ENCODE data around the gene LPAR6. TPM values are rescaled to one million over a fixed set of nuclear protein-coding genes. Genes with fewer than 3 reads are reported as not detected.

The LPAR6 gene
- total and polyA plus RNA-seq, 2 of the 4 experiments (the other 2 are of a cell fraction): 1.4 to 2.0 TPM

DNA sequence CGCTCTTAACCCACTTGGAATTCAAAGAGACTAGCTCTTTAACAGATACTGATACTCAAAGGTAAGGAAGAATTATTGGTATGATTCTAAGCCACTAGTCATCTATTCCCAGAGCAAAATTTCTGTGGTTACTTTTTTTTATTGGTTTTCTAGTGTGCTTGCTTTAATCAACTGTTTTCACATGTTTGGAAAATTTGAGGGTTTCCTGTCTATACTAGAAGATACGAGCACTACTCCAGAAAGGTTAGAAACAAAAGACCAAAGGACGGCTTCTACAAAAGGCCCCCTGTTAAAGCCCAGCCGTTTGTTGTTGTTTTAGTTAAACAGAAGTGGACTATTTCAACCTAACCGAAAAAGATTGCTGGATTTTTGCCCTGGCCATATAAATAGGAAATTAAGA, 18.5 kb upstream of the LPAR6 start:
- no peak for TF ChIP-seq BHLHE40 (IDR thresholded peaks at IDR 0.05; ENCODE audit: low read depth, low read length)
- TF ChIP-seq CTCF (conservative IDR thresholded peaks at IDR 0.05; ENCODE audit: low read depth, low read length): no peak
- TF ChIP-seq POLR2A (IDR thresholded peaks at IDR 0.05; ENCODE audit: low read depth, low read length): no peak
- no peak for TF ChIP-seq RFX5 (IDR thresholded peaks at IDR 0.05; ENCODE audit: low read depth, low read length)
- TF ChIP-seq ELK1 (IDR thresholded peaks at IDR 0.05; ENCODE audit: borderline replicate concordance, low read depth, low read length): no peak
- no peak for TF ChIP-seq RAD21 (IDR thresholded peaks at IDR 0.05; ENCODE audit: low read length)
- TF ChIP-seq NFE2L2 (IDR thresholded peaks at IDR 0.05; ENCODE audit: low read depth, low read length): no peak
- TF ChIP-seq MAFK (IDR thresholded peaks at IDR 0.05; ENCODE audit: low read depth, low read length): no peak
- no peak for TF ChIP-seq CHD1 (IDR thresholded peaks at IDR 0.05; ENCODE audit: low read depth, low read length)
- TF ChIP-seq SMC3 (IDR thresholded peaks at IDR 0.05; ENCODE audit: low read depth, low read length): no peak
- Histone ChIP-seq H3K36me3 (ENCODE audit: control insufficient read depth, insufficient read depth, low read length) (peaks cover 5% of the 10 kb centered on the region), H3K9ac (ENCODE audit: low read depth, low read length) (no peak overlapping the region), H3K4me1 (ENCODE audit: control insufficient read depth, insufficient read depth, low read length) (peaks cover 5% of the 10 kb centered on the region; the same call in 1 of the 2 replicates), H2BK120ac (ENCODE audit: low read depth, low read length) (no peak overlapping the region), H3K27ac (ENCODE audit: insufficient read depth, low read length) (no peak overlapping the region), H3K4ac (ENCODE audit: low read depth, low read length) (no peak overlapping the region), H4K5ac (ENCODE audit: low read depth, low read length) (no peak overlapping the region), H4K8ac (ENCODE audit: low read depth in 2 of 2, low read length in 2 of 2) (no peak overlapping the region), H2AK9ac (replicated peaks; ENCODE audit: low read depth, low read length, poor library complexity) (no peak overlapping the region), H4K20me1 (ENCODE audit: insufficient read depth, low read length) (no peaks in the 10 kb centered on the region), H2AK5ac (ENCODE audit: low read depth, low read length) (no peak overlapping the region), H3K4me3 (ENCODE audit: insufficient read depth, low read depth, low read length) (no peak overlapping the region), H2BK5ac (ENCODE audit: low read depth, low read length, poor library complexity, severe bottlenecking) (no peak overlapping the region), H3K18ac (ENCODE audit: low read depth, low read length) (no peak overlapping the region), H3K9me3 (ENCODE audit: control insufficient read depth, insufficient read depth, low read length) (peaks cover 3% of the 10 kb centered on the region; the same call in 1 of the 2 replicates), H2BK20ac (ENCODE audit: low read depth, low read length) (no peak overlapping the region), H2BK15ac (ENCODE audit: low read depth, low read length) (no peak overlapping the region), H3K27me3 (ENCODE audit: control insufficient read depth, insufficient read depth, low read length) (no peaks in the 10 kb centered on the region), H3K9me1 (ENCODE audit: insufficient read depth, low read length) (peaks cover 3% of the 10 kb centered on the region; the same call in 1 of the 2 replicates), H2AFZ (replicated peaks; ENCODE audit: low read length, poor library complexity) (no peak overlapping the region), H4K91ac (ENCODE audit: insufficient read depth, low read depth, low read length) (no peak overlapping the region), H3K79me1 (ENCODE audit: low read depth in 1 of 2, low read length in 2 of 2) (peaks cover 8 to 13% of the 10 kb centered on the region in 2 experiments), H3K14ac (replicated peaks; ENCODE audit: low read depth, low read length) (no peak overlapping the region), H3K4me2 (ENCODE audit: low read depth, low read length) (peak overlapping the region; percentile 3; the same call in 1 of the 2 replicates), H3K23ac (ENCODE audit: low read depth, low read length) (no peak overlapping the region), H3K56ac (ENCODE audit: extremely low read depth, insufficient read depth, low read length) (no peak overlapping the region)
- CTCF ChIA-PET: no interaction called here
- no CpG with 5 or more reads among the region's 5 CpGs for WGBS, 2 experiments (ENCODE audit: extremely low coverage in 2 of 2, insufficient read length in 1 of 2)
- DNase-seq (no peak), ATAC-seq (ENCODE audit: low read depth) (no peak)
- intact Hi-C loops (cut with micrococcal nuclease) (no loop called here), dilution Hi-C loops (cut with HindIII; ENCODE audit: low sequenced_read_pairs, unreplicated experiment) (no loop called here), in situ Hi-C loops (cut with MboI; ENCODE audit: low sequenced_read_pairs) (no loop called here)
- no TSS peak for BruUV-seq (replicated peaks)
- POLR2A ChIA-PET (ENCODE audit: unreplicated experiment): no interaction called here

Measured in IMR-90 (cell line).